ENCODE data around the gene DNAJA4. TPM values are rescaled to one million over a fixed set of nuclear protein-coding genes. Genes with fewer than 3 reads are reported as not detected.

DNAJA4 gene
- total and polyA plus RNA-seq, 2 of the 13 experiments (the other 11 are each of a cell fraction or from before 2014, with no cell fraction given), result not detected

DNA sequence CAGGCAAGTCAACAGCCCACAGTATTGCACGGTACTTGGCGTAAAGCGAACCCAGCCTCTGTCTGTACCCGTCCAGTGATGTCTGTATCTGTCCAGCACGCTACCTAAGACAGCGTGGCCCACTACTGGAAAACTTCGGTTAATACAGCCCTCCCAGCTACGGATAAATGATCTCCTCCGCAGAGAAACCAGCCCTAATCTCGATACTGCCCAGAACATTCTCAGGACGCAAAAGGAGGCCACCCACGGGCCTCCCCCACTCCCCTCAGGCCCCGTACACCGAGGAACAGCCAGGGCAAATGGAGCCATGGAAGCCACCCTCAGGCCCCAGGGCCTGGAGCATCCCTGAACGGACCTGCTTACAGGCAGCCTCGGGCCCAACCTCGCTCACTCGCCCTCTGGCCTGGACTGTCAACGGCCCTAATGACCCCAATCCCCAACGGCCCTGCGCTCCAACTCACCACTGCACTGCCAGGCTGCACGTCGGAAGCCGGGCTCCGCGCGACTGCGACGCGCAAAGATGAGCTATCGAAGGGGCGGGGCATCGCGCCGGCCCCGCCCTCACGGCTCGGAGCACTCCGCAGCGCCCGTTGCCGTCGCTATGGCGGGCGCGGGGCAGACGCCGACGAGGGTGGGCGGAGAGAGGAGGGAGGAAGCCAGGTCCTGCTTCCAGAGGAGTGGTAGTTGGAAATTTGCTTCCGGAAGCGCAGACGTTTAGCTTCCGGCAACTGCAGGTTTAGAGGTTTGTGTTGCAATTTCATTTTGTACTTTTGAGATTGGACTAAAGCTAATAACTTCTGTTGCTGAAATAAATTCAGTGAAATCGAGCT lies 35.0 kb downstream of the DNAJA4 start, which contains the start of gene SKIC8 (continued):
- TF ChIP-seq, protein P1, sequence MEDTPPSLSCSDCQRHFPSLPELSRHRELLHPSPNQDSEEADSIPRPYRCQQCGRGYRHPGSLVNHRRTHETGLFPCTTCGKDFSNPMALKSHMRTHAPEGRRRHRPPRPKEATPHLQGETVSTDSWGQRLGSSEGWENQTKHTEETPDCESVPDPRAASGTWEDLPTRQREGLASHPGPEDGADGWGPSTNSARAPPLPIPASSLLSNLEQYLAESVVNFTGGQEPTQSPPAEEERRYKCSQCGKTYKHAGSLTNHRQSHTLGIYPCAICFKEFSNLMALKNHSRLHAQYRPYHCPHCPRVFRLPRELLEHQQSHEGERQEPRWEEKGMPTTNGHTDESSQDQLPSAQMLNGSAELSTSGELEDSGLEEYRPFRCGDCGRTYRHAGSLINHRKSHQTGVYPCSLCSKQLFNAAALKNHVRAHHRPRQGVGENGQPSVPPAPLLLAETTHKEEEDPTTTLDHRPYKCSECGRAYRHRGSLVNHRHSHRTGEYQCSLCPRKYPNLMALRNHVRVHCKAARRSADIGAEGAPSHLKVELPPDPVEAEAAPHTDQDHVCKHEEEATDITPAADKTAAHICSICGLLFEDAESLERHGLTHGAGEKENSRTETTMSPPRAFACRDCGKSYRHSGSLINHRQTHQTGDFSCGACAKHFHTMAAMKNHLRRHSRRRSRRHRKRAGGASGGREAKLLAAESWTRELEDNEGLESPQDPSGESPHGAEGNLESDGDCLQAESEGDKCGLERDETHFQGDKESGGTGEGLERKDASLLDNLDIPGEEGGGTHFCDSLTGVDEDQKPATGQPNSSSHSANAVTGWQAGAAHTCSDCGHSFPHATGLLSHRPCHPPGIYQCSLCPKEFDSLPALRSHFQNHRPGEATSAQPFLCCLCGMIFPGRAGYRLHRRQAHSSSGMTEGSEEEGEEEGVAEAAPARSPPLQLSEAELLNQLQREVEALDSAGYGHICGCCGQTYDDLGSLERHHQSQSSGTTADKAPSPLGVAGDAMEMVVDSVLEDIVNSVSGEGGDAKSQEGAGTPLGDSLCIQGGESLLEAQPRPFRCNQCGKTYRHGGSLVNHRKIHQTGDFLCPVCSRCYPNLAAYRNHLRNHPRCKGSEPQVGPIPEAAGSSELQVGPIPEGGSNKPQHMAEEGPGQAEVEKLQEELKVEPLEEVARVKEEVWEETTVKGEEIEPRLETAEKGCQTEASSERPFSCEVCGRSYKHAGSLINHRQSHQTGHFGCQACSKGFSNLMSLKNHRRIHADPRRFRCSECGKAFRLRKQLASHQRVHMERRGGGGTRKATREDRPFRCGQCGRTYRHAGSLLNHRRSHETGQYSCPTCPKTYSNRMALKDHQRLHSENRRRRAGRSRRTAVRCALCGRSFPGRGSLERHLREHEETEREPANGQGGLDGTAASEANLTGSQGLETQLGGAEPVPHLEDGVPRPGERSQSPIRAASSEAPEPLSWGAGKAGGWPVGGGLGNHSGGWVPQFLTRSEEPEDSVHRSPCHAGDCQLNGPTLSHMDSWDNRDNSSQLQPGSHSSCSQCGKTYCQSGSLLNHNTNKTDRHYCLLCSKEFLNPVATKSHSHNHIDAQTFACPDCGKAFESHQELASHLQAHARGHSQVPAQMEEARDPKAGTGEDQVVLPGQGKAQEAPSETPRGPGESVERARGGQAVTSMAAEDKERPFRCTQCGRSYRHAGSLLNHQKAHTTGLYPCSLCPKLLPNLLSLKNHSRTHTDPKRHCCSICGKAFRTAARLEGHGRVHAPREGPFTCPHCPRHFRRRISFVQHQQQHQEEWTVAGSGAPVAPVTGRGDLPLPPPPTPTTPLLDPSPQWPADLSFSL (CRISPR knock-in tag; IDR thresholded peaks at IDR 0.05), result no peak
- TF ChIP-seq ZNF317 (CRISPR knock-in tag; IDR thresholded peaks at IDR 0.05) (no peak), ZNF136 (CRISPR knock-in tag; IDR thresholded peaks at IDR 0.05; ENCODE audit: low read depth) (no peak), MED1 (CRISPR knock-in tag; IDR thresholded peaks at IDR 0.05) (peak; percentile 65), NFE2L1 (CRISPR knock-in tag; IDR thresholded peaks at IDR 0.05; ENCODE audit: borderline replicate concordance) (no peak), GZF1 (CRISPR knock-in tag; IDR thresholded peaks at IDR 0.05) (no peak), CBX1 (IDR thresholded peaks at IDR 0.05; ENCODE audit: low read depth) (peak; percentile 52), REPIN1 (CRISPR knock-in tag; IDR thresholded peaks at IDR 0.05; ENCODE audit: borderline replicate concordance, low read depth) (no peak; the same call in none of the 2 replicates)
- TF ChIP-seq, protein P2, sequence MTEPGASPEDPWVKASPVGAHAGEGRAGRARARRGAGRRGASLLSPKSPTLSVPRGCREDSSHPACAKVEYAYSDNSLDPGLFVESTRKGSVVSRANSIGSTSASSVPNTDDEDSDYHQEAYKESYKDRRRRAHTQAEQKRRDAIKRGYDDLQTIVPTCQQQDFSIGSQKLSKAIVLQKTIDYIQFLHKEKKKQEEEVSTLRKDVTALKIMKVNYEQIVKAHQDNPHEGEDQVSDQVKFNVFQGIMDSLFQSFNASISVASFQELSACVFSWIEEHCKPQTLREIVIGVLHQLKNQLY (CRISPR knock-in tag; IDR thresholded peaks at IDR 0.05), result no peak; the same call in 1 of the 2 replicates
- TF ChIP-seq, protein P3, sequence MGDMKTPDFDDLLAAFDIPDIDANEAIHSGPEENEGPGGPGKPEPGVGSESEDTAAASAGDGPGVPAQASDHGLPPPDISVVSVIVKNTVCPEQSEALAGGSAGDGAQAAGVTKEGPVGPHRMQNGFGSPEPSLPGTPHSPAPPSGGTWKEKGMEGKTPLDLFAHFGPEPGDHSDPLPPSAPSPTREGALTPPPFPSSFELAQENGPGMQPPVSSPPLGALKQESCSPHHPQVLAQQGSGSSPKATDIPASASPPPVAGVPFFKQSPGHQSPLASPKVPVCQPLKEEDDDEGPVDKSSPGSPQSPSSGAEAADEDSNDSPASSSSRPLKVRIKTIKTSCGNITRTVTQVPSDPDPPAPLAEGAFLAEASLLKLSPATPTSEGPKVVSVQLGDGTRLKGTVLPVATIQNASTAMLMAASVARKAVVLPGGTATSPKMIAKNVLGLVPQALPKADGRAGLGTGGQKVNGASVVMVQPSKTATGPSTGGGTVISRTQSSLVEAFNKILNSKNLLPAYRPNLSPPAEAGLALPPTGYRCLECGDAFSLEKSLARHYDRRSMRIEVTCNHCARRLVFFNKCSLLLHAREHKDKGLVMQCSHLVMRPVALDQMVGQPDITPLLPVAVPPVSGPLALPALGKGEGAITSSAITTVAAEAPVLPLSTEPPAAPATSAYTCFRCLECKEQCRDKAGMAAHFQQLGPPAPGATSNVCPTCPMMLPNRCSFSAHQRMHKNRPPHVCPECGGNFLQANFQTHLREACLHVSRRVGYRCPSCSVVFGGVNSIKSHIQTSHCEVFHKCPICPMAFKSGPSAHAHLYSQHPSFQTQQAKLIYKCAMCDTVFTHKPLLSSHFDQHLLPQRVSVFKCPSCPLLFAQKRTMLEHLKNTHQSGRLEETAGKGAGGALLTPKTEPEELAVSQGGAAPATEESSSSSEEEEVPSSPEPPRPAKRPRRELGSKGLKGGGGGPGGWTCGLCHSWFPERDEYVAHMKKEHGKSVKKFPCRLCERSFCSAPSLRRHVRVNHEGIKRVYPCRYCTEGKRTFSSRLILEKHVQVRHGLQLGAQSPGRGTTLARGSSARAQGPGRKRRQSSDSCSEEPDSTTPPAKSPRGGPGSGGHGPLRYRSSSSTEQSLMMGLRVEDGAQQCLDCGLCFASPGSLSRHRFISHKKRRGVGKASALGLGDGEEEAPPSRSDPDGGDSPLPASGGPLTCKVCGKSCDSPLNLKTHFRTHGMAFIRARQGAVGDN (CRISPR knock-in tag; IDR thresholded peaks at IDR 0.05), result peak; percentile 89
- TF ChIP-seq, protein P4, sequence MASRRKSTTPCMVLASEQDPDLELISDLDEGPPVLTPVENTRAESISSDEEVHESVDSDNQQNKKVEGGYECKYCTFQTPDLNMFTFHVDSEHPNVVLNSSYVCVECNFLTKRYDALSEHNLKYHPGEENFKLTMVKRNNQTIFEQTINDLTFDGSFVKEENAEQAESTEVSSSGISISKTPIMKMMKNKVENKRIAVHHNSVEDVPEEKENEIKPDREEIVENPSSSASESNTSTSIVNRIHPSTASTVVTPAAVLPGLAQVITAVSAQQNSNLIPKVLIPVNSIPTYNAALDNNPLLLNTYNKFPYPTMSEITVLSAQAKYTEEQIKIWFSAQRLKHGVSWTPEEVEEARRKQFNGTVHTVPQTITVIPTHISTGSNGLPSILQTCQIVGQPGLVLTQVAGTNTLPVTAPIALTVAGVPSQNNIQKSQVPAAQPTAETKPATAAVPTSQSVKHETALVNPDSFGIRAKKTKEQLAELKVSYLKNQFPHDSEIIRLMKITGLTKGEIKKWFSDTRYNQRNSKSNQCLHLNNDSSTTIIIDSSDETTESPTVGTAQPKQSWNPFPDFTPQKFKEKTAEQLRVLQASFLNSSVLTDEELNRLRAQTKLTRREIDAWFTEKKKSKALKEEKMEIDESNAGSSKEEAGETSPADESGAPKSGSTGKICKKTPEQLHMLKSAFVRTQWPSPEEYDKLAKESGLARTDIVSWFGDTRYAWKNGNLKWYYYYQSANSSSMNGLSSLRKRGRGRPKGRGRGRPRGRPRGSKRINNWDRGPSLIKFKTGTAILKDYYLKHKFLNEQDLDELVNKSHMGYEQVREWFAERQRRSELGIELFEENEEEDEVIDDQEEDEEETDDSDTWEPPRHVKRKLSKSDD (CRISPR knock-in tag; IDR thresholded peaks at IDR 0.05; ENCODE audit: low read depth), result no peak

Measured in HepG2 (cell line).